CD4-positive, alpha-beta T cell treated with Interferon gamma for 1 hour (primary cell): ENCODE results near the gene LIF.
A peak's percentile ranks its signal among the peaks of the same experiment; 100 is the strongest.
"Not testable (repeated sequence)": the region's sequence is repeated elsewhere in the genome, so short reads cannot be mapped to it uniquely, and the experiment has no call there.

ENCODE experiments used
- DNase-seq: peaks from one replicate; pipeline ENCODE4 v3.0.0-alpha.2; 2020

The LIF gene

GRCh38 chr22:30205281-30206115, 41.1 kb downstream of the LIF start:
- DNase-seq, result no peak

- DNase-seq, result no peak
Observed at GRCh38 chr22:30204742-30205111, 41.8 kb downstream of the LIF start.

- no peak for DNase-seq
Observed at GRCh38 chr22:30204015-30204741, 42.4 kb downstream of the LIF start.

- no peak for DNase-seq
Observed at GRCh38 chr22:30202531-30203006, 44.0 kb downstream of the LIF start.

GRCh38 chr22:30201945-30202344, 44.6 kb downstream of the LIF start:
- DNase-seq, result no peak

GRCh38 chr22:30200905-30201304, 45.7 kb downstream of the LIF start:
- DNase-seq, result not testable (repeated sequence)

- DNase-seq, result no peak
Observed at GRCh38 chr22:30198921-30199320, 47.6 kb downstream of the LIF start.

GRCh38 chr22:30198152-30198825, 48.3 kb downstream of the LIF start:
- DNase-seq, result no peak

GRCh38 chr22:30197389-30197788, 49.2 kb downstream of the LIF start:
- no peak for DNase-seq

- no peak for DNase-seq
Observed at GRCh38 chr22:30196880-30197336, 49.7 kb downstream of the LIF start.

- peak; percentile 87 for DNase-seq
Observed at GRCh38 chr22:30196141-30196879, 50.2 kb downstream of the LIF start.

- DNase-seq, result no peak
Observed at GRCh38 chr22:30195245-30196140, 51.1 kb downstream of the LIF start.

- no peak for DNase-seq
Observed at GRCh38 chr22:30193031-30193775, 53.4 kb downstream of the LIF start.

GRCh38 chr22:30192427-30192826, 54.1 kb downstream of the LIF start:
- no peak for DNase-seq

GRCh38 chr22:30191040-30191701, 55.4 kb downstream of the LIF start:
- no peak for DNase-seq

GRCh38 chr22:30190574-30190973, 56.0 kb downstream of the LIF start:
- DNase-seq, result no peak
